ENCODE data around the gene SIM2. TPM values are rescaled to one million over a fixed set of nuclear protein-coding genes. Genes with fewer than 3 reads are reported as not detected.

The SIM2 gene
- total and polyA plus RNA-seq, 4 experiments from 2014 or later: 0.05 to 0.07 TPM; not detected in 2

DNA sequence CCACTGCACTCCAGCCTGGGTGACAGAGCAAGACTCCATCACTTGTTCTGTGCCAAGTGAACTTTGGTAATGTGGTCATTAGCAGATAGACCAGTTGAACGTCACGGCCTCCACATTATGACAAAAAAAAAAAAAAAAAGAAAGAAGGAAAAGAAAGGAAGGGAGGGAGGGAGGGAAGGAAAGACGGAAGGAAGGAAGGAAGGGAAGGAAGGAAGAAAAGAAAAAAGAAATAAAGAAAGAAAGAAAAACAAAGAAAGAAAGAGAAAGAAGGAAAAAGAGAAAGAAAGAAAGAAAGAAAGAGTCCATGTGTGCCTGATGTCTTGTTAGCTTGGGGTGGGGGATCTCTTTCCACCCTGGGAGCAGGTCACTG lies 45.3 kb downstream of the SIM2 start:
- Mint-ChIP-seq H3K9me3 (no peaks in the 10 kb centered on the region), H3K27ac (no peak overlapping the region), H3K36me3 (peaks cover 0 to 4% of the 10 kb centered on the region in 2 donors), H3K27me3 (peaks cover 23 to 29% of the 10 kb centered on the region in 2 donors), H3K4me1 (peaks cover 7 to 18% (median 13%) of the 10 kb centered on the region in 4 donors), H3K4me3 (no peak overlapping the region)
- H3K36me3 ChIP-seq (ENCODE audit: insufficient read depth, low read length): no peaks in the 10 kb centered on the region
- ChIA-PET POLR2A (ENCODE audit: partially characterized antibody) (no interaction called here), CTCF (ENCODE audit: partially characterized antibody) (no interaction called here)
- H3K27ac ChIP-seq (ENCODE audit: low read depth, low read length): no peak overlapping the region
- intact Hi-C loops (cut with micrococcal nuclease): no loop called here
- H3K4me1 ChIP-seq (ENCODE audit: insufficient read depth, low read length): peaks cover 6% of the 10 kb centered on the region
- H3K4me3 ChIP-seq (ENCODE audit: low read length in 2 of 2): no peak overlapping the region
- DNase-seq: no peak
- H3K9me3 ChIP-seq (ENCODE audit: control insufficient read depth in 1 of 2, low read length in 2 of 2): no peaks in the 10 kb centered on the region
- H3K27me3 ChIP-seq (ENCODE audit: insufficient read depth, low read length): no peaks in the 10 kb centered on the region

DNA sequence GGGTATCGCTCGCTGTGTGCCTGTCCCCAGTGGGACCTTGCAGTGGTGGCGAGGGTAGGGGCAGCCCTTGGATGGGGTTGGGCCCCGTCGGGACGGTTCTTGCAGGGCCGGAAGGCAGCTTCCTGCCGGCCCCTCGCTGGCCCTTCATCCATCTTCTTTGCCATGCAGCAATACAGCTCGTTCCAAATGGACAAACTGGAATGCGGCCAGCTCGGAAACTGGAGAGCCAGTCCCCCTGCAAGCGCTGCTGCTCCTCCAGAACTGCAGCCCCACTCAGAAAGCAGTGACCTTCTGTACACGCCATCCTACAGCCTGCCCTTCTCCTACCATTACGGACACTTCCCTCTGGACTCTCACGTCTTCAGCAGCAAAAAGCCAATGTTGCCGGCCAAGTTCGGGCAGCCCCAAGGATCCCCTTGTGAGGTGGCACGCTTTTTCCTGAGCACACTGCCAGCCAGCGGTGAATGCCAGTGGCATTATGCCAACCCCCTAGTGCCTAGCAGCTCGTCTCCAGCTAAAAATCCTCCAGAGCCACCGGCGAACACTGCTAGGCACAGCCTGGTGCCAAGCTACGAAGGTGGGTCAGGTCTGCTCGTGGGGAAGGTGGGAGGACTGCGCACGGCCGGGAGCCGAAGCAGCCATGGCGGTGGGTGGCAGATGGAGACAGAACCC lies 45.8 kb downstream of the SIM2 start:
- Mint-ChIP-seq H3K9me3 (no peaks in the 10 kb centered on the region), H3K27me3 (peaks cover 21 to 32% of the 10 kb centered on the region in 2 donors), H3K36me3 (peaks cover under 1 to 9% of the 10 kb centered on the region in 2 donors), H3K4me1 (peaks cover 7 to 18% (median 13%) of the 10 kb centered on the region in 4 donors), H3K4me3 (no peak overlapping the region), H3K27ac (peak overlapping the region in 1 of 7 donors; percentile 88)
- H3K9me3 ChIP-seq (ENCODE audit: control insufficient read depth in 1 of 2, low read length in 2 of 2): no peaks in the 10 kb centered on the region
- no peaks in the 10 kb centered on the region for H3K27me3 ChIP-seq (ENCODE audit: insufficient read depth, low read length)
- H3K4me3 ChIP-seq (ENCODE audit: low read length in 2 of 2): no peak overlapping the region
- peaks cover 6% of the 10 kb centered on the region for H3K4me1 ChIP-seq (ENCODE audit: insufficient read depth, low read length)
- CTCF ChIA-PET (ENCODE audit: partially characterized antibody): no interaction called here
- no peak overlapping the region for H3K27ac ChIP-seq (ENCODE audit: low read depth, low read length)
- H3K36me3 ChIP-seq (ENCODE audit: insufficient read depth, low read length): no peaks in the 10 kb centered on the region
- POLR2A ChIA-PET (ENCODE audit: partially characterized antibody): no interaction called here
- no peak for DNase-seq
- intact Hi-C loops (cut with micrococcal nuclease): no loop called here

DNA sequence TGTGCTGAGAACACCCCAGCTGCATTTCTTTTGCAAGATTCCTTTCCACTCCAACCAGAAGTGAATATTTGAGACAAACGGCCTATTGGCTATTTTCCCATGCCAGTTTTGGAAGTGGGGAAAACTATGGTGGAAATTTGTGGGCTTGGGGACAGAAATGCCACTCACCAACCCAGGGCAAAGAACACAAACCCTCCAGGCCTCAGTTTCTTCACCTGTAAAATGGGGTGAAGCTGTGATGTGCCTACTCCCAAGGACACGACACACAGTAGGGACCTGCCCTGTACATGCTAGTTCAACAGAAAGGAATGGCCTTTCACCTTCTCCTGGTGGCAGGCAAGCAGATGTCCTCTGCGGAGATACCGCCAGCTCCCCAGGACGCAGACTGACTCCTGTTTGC lies 46.5 kb downstream of the SIM2 start:
- Histone ChIP-seq H3K36me3 (ENCODE audit: insufficient read depth, low read length) (no peaks in the 10 kb centered on the region), H3K9me3 (ENCODE audit: control insufficient read depth in 1 of 2, low read length in 2 of 2) (no peaks in the 10 kb centered on the region), H3K4me1 (ENCODE audit: insufficient read depth, low read length) (peaks cover 6% of the 10 kb centered on the region), H3K27ac (ENCODE audit: low read depth, low read length) (no peak overlapping the region), H3K4me3 (ENCODE audit: low read length in 2 of 2) (no peak overlapping the region), H3K27me3 (ENCODE audit: insufficient read depth, low read length) (no peaks in the 10 kb centered on the region)
- DNase-seq: no peak
- ChIA-PET POLR2A (ENCODE audit: partially characterized antibody) (no interaction called here), CTCF (ENCODE audit: partially characterized antibody) (no interaction called here)
- H3K9me3 Mint-ChIP-seq: no peaks in the 10 kb centered on the region
- no peak overlapping the region for H3K27ac Mint-ChIP-seq
- peaks cover 26 to 34% of the 10 kb centered on the region in 2 donors for H3K27me3 Mint-ChIP-seq
- no peak overlapping the region for H3K4me3 Mint-ChIP-seq
- peaks cover 6 to 15% of the 10 kb centered on the region in 2 donors for H3K36me3 Mint-ChIP-seq
- H3K4me1 Mint-ChIP-seq: peaks cover 7 to 18% (median 13%) of the 10 kb centered on the region in 4 donors
- intact Hi-C loops (cut with micrococcal nuclease): no loop called here

DNA sequence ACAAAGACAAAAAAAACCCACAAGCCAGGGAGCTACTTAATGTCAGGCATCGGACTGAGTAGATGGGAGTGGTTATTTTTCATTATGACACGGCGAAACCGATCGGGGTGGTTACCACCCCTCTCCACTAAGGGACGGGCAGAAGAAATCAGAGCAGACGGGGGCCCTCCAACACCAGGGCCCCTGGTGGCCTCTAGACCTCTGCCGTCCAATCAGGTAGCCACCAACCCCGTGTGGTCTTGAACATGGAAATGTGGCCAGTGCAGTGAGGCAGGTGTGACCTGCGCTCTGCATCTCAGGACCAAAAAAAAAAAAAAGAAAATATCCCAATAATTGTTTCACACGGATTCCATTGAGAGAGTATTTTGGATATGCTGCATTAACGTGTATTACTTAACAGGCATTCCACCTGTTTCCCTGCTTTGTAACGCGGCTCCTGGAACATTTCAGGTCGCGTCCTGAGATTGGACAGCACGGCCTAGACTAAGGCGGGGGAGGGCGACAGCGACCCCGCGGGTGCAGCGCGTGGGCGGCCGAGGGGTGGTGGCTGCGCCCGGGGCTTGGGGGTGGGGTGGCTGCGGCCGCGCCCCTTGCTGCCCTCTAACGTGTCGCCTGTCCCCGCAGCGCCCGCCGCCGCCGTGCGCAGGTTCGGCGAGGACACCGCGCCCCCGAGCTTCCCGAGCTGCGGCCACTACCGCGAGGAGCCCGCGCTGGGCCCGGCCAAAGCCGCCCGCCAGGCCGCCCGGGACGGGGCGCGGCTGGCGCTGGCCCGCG lies 48.3 kb downstream of the SIM2 start:
- peaks cover 6% of the 10 kb centered on the region for H3K4me1 ChIP-seq (ENCODE audit: insufficient read depth, low read length)
- Mint-ChIP-seq H3K27ac (peak overlapping the region in 1 of 7 donors; percentile 32), H3K27me3 (peaks cover 26 to 34% of the 10 kb centered on the region in 2 donors), H3K4me1 (peaks cover 7 to 18% (median 13%) of the 10 kb centered on the region in 4 donors), H3K36me3 (peaks cover 10 to 25% of the 10 kb centered on the region in 2 donors), H3K9me3 (no peaks in the 10 kb centered on the region), H3K4me3 (peak overlapping the region in 7 of 8 donors; percentile 45 to 69 (median 61))
- intact Hi-C loops (cut with micrococcal nuclease): no loop called here
- DNase-seq: no peak
- H3K27ac ChIP-seq (ENCODE audit: low read depth, low read length): no peak overlapping the region
- no peaks in the 10 kb centered on the region for H3K36me3 ChIP-seq (ENCODE audit: insufficient read depth, low read length)
- no peak overlapping the region for H3K4me3 ChIP-seq (ENCODE audit: low read length in 2 of 2)
- CTCF ChIA-PET (ENCODE audit: partially characterized antibody): interaction anchor here (0.5 kb wide), 1 partner anchor 9 kb away, joined by 3 read pairs; no protein-coding TSS in a partner anchor
- no peaks in the 10 kb centered on the region for H3K27me3 ChIP-seq (ENCODE audit: insufficient read depth, low read length)
- POLR2A ChIA-PET (ENCODE audit: partially characterized antibody): no interaction called here
- no peaks in the 10 kb centered on the region for H3K9me3 ChIP-seq (ENCODE audit: control insufficient read depth in 1 of 2, low read length in 2 of 2)

DNA sequence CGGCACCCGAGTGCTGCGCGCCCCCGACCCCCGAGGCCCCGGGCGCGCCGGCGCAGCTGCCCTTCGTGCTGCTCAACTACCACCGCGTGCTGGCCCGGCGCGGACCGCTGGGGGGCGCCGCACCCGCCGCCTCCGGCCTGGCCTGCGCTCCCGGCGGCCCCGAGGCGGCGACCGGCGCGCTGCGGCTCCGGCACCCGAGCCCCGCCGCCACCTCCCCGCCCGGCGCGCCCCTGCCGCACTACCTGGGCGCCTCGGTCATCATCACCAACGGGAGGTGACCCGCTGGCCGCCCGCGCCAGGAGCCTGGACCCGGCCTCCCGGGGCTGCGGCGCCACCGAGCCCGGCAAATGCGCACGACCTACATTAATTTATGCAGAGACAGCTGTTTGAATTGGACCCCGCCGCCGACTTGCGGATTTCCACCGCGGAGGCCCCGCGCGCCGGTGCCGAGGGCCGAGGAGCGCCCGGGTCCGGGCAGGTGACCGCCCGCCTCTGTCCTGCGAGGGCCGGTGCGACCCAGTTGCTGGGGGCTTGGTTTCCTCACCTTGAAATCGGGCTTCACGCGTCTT lies 49.0 kb downstream of the SIM2 start:
- Mint-ChIP-seq H3K9me3 (no peaks in the 10 kb centered on the region), H3K36me3 (peaks cover 13 to 31% of the 10 kb centered on the region in 2 donors), H3K27me3 (peaks cover 26 to 34% of the 10 kb centered on the region in 2 donors), H3K27ac (no peak overlapping the region), H3K4me1 (peaks cover 7 to 18% (median 13%) of the 10 kb centered on the region in 4 donors), H3K4me3 (peak overlapping the region in 6 of 8 donors; percentile 13 to 70 (median 42))
- Histone ChIP-seq H3K4me3 (ENCODE audit: low read length in 2 of 2) (no peak overlapping the region), H3K9me3 (ENCODE audit: control insufficient read depth in 1 of 2, low read length in 2 of 2) (no peaks in the 10 kb centered on the region), H3K4me1 (ENCODE audit: insufficient read depth, low read length) (peaks cover 6% of the 10 kb centered on the region), H3K27me3 (ENCODE audit: insufficient read depth, low read length) (no peaks in the 10 kb centered on the region), H3K27ac (ENCODE audit: low read depth, low read length) (no peak overlapping the region), H3K36me3 (ENCODE audit: insufficient read depth, low read length) (no peaks in the 10 kb centered on the region)
- CTCF ChIA-PET (ENCODE audit: partially characterized antibody): no interaction called here
- no peak for DNase-seq
- POLR2A ChIA-PET (ENCODE audit: partially characterized antibody): no interaction called here
- intact Hi-C loops (cut with micrococcal nuclease): no loop called here

DNA sequence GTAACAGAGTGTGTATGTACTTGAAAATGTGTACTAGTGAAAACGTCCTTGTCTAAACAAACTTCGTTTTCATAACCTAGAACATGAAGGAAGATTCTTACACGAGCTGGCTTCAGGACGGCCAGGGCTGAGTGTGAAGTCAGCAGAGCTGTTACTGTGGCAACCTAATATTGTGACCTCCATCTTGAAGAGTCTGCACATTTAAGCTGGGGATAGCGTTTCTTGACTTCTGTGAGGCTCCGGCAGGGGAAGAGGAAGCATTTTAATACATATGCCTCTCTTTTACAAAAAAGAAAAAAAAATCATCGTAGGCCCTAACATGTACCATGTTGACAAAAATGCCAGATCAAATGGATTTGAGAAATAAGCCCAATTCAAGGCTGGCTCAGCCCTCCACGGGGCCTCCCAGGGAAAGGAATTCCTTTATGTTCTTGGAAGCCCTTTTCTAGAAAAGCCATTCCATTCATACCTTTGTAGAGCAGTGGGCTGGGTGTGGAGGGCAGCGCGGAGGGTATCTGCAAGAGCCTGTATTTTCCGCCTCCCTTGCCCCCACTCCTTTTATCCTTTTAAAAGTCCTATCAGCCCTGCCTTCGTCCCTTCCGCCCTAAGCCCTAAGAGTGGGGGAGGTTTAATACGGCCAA lies 51.1 kb downstream of the SIM2 start:
- H3K4me3 ChIP-seq (ENCODE audit: low read length in 2 of 2): no peak overlapping the region
- Mint-ChIP-seq H3K4me1 (peaks cover 7 to 18% (median 13%) of the 10 kb centered on the region in 4 donors), H3K9me3 (no peaks in the 10 kb centered on the region), H3K27ac (no peak overlapping the region), H3K4me3 (no peak overlapping the region), H3K36me3 (peaks cover 29 to 52% of the 10 kb centered on the region in 2 donors), H3K27me3 (peaks cover 21 to 28% of the 10 kb centered on the region in 2 donors)
- peaks cover 6% of the 10 kb centered on the region for H3K4me1 ChIP-seq (ENCODE audit: insufficient read depth, low read length)
- DNase-seq: no peak
- H3K9me3 ChIP-seq (ENCODE audit: control insufficient read depth in 1 of 2, low read length in 2 of 2): no peaks in the 10 kb centered on the region
- H3K36me3 ChIP-seq (ENCODE audit: insufficient read depth, low read length): no peaks in the 10 kb centered on the region
- no peaks in the 10 kb centered on the region for H3K27me3 ChIP-seq (ENCODE audit: insufficient read depth, low read length)
- ChIA-PET POLR2A (ENCODE audit: partially characterized antibody) (no interaction called here), CTCF (ENCODE audit: partially characterized antibody) (no interaction called here)
- intact Hi-C loops (cut with micrococcal nuclease): no loop called here
- H3K27ac ChIP-seq (ENCODE audit: low read depth, low read length): no peak overlapping the region

DNA sequence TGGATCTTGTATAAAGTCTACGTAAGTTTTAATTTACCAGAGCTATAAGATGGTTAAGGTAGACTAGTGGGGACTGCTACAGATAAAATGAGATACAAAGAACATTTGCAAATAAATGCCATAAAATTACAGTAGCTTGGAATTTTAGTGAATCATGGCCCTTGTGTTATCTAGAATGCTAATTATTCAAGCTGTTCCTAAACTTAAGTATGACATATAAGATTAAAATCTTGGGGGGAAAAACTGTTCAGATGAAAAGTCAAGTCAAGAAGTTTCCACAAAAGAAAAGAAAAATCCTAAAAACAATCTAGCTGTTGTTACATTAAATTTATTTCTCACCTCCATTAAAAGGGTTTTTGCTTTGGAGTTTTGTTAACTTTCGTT lies 51.7 kb downstream of the SIM2 start:
- H3K27me3 Mint-ChIP-seq: peaks cover 19 to 26% of the 10 kb centered on the region in 2 donors
- Histone ChIP-seq H3K27ac (ENCODE audit: low read depth, low read length) (no peak overlapping the region), H3K27me3 (ENCODE audit: insufficient read depth, low read length) (no peaks in the 10 kb centered on the region), H3K4me3 (ENCODE audit: low read length in 2 of 2) (no peak overlapping the region), H3K4me1 (ENCODE audit: insufficient read depth, low read length) (peaks cover 6% of the 10 kb centered on the region), H3K36me3 (ENCODE audit: insufficient read depth, low read length) (peaks cover under 1% of the 10 kb centered on the region), H3K9me3 (ENCODE audit: control insufficient read depth in 1 of 2, low read length in 2 of 2) (no peaks in the 10 kb centered on the region)
- H3K4me3 Mint-ChIP-seq: no peak overlapping the region
- H3K27ac Mint-ChIP-seq: no peak overlapping the region
- H3K9me3 Mint-ChIP-seq: no peaks in the 10 kb centered on the region
- peaks cover 32 to 55% of the 10 kb centered on the region in 2 donors for H3K36me3 Mint-ChIP-seq
- H3K4me1 Mint-ChIP-seq: peaks cover 7 to 18% (median 13%) of the 10 kb centered on the region in 4 donors
- CTCF ChIA-PET (ENCODE audit: partially characterized antibody): no interaction called here
- POLR2A ChIA-PET (ENCODE audit: partially characterized antibody): no interaction called here
- intact Hi-C loops (cut with micrococcal nuclease): no loop called here
- DNase-seq: no peak

Measured in CD4-positive, alpha-beta memory T cell (primary cell).